SW480 (cell line): Measurements from ENCODE around the gene ARID2.
A peak's percentile ranks its signal among the peaks of the same experiment; 100 is the strongest.

ENCODE experiments used
- DNase-seq: peaks from one replicate; pipeline ENCODE4 v3.0.0-alpha.2; 2016; ENCODE audit warnings: low spot score

Gene ARID2

DNA sequence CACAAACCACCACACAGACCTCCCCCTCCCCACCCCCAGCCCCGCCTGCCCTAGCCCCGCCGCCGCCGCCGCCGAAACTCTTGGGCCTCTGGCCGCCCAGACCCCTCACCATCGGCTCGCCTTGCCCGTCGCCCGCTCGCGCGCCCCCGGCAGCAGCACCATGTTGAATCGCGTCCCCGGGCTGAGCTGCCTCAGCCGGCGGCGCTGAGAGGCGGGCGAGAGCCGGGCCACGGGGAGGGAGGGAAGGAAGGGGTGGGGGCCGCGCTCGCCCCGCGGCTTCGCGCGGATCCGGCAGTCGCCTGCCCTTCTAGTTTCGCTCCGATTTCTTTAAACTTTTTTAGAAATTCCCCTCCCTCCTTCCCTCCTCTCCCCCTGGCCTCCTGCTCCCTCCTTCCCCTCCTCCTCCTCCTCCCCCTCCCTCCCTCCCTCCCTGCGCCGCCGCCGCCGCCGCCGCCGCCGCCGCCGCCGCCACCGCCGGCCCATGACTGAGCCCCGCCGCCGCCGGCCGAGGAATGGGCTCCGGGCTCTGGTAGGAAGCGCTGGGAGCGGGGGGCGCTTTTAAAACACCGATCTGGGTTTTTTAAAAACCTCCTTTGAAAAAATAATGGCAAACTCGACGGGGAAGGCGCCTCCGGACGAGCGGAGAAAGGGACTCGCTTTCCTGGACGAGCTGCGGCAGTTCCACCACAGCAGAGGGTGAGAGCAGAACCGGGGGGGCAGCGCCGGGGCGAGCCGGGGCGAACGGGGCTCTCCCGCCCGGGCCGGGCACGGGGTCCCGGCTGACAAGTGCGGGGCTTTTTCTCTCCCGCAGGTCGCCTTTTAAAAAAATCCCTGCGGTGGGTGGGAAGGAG is at the start of gene ARID2:
Gene ARID2, plus strand, starts transcription at position 474 of the 851 bp plus-strand sequence. Its CDS starts 131 bp downstream, at position 605.
- peak; percentile 72 for DNase-seq

- no peak for DNase-seq
These were observed 49.1 kb upstream of the ARID2 start for GRCh38 chr12:45680362-45680761.

DNA sequence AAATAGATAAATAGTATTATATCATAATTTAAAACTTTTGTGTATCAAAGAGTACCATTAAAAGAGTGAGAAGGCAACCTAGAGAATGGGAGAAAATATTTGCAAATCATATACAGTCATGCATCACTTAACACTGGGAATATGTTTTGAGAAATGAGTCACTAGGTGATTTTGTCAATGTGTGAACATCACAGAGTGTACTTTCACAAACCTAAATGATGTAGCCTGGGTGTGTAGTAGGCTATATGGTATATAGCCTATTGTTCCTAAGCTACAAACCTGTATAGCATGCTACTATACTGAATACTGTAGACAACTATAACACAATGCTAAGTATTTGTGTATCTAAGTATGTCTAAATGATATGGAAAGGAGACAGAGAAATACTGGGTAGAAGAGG is 48.0 kb upstream of the ARID2 start:
- DNase-seq: no peak

DNA sequence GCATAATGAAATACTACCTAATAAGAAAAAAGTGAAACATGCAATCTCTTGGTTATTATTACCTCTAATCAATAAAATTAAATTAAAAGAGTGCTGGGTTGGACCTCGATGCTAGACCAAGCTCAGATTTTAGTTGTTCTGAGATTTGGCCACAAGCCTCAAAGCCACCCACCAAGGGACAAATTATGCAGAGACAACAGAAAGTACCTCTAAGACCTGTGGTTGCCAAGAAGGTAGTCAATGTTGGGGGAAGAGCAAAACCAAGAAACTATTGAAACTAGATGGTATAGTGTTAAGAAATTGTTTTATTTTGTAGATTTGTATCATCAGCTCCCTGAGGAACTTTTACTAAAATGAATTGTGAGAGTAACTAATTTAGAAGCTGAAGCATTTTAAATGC is 43.8 kb upstream of the ARID2 start:
- no peak for DNase-seq

- no peak for DNase-seq
These were observed 42.2 kb upstream of the ARID2 start for GRCh38 chr12:45687081-45688015.

GRCh38 chr12:45688183-45688582 is 41.3 kb upstream of the ARID2 start:
- DNase-seq: no peak

DNA sequence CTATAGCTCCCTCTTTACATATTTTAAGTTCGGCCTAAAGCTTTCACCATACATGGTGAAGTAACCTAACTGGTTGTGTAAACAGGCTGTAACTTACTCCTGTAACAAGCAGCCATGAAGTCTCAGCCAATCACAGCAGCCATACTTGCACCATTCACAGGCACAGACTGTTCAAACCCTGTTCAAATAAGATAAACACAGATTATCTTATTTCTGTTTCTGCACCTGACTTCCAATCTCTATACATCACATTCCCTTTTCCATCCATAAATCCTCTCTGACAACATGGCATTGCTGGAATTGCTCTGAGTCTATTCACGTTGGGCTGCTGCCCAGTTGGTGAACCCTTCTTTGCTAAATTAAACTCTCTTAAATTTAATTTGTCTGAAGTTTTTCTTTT is 34.5 kb upstream of the ARID2 start:
- no peak for DNase-seq

DNA sequence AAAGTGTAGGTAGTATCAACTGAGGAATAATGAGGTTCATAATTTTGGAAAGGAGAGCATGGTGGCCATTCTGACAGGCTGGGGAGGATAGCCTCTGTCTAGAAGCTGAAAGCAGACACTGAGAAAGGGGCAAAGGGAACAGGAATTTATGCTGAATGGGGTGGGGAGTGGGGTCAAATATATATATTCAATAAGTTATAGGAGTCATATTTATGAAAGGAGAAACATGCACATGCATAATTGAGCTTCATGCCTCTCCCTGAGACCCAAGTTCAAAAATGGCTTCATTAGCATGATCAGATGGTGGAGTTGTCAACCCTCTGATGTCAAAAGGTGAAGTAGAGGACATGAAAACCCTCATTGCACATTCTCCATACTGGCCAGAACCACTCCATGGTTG is 33.9 kb upstream of the ARID2 start:
- no peak for DNase-seq

- DNase-seq: no peak
These were observed 33.5 kb upstream of the ARID2 start for GRCh38 chr12:45696049-45696448.

- no peak for DNase-seq
These were observed 32.1 kb upstream of the ARID2 start for GRCh38 chr12:45697371-45697770.

DNA sequence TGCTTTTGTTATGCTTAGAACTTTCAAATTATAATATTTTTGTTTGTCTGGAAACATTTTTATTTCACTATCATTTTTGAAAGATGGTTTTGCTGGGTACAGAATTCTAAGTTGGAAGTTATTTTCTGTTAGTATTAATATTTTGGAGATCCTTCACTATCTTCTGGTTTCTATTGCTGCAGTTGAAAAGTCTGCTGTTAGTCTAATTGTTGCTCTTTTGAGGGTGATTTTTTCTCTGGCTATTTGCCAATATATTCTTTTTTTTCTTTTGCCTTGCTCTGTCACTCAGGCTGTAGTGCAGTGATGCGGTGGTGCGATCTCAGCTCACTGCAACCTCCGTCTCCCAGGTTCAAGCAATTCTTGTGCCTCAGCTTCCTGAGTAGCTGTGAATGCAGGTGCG is 28.2 kb upstream of the ARID2 start:
- DNase-seq: no peak

DNA sequence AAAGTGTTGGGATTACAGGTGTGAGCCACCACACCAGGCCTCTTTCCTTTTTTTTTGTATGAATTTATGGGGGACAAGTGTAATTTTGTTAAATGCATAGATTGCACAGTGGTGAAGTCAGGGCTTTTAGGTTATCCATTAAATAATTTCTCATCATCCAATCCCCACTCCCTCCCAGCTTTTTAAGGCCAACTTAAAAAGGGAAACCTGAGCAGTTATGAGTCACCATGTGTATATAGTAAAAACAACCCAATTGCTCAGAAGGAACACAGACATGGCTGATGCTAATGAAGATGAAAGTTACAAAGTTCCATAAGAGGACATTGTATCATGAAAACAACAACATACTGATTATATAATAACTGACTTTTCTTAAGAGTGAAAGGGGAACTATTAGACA is 25.6 kb upstream of the ARID2 start:
- DNase-seq: no peak

GRCh38 chr12:45704968-45705367 is 24.5 kb upstream of the ARID2 start:
- no peak for DNase-seq

GRCh38 chr12:45705404-45705803 is 24.1 kb upstream of the ARID2 start:
- DNase-seq: no peak

- DNase-seq: no peak
These were observed 22.2 kb upstream of the ARID2 start for GRCh38 chr12:45707241-45707857.

GRCh38 chr12:45708363-45708762 is 21.1 kb upstream of the ARID2 start:
- no peak for DNase-seq

GRCh38 chr12:45708901-45709300 is 20.6 kb upstream of the ARID2 start:
- DNase-seq: no peak

DNA sequence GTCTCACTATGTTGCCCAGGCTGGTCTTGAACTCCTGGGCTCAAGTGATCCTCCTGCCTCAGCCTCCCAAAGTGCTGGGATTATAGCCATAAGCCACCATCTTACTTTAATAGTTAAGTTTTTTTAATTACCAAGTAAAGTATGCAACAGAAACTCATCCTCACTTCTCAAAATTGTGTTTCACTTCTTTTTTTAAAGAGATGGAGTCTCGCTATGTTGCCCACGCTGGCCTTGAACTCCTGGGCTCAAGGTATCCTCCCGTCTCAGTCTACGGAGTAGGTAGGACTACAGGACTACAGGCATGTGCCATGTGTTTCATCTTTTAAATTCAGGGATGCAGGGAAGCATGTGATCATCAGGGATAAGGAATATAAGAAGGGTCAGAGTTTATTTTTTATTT is 17.2 kb upstream of the ARID2 start:
- DNase-seq: no peak

DNA sequence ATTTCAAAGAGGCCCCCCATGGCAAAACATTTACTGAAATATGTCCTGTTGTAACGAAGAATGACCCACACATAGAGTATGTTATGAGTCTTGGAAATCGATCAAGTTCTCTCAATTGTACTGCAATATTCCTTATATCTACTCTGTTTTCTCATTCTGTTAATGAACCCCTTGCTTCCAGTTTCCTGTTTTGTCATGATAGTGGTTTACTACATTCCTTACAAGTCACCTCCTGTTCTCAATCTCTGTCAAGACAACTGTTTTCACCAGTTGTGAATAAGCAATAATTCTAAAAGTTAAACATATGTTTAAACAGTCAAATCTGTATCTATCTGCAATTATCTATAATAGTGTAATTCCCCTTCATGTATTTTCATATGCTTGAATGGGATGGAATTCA is 16.4 kb upstream of the ARID2 start:
- DNase-seq: no peak

DNA sequence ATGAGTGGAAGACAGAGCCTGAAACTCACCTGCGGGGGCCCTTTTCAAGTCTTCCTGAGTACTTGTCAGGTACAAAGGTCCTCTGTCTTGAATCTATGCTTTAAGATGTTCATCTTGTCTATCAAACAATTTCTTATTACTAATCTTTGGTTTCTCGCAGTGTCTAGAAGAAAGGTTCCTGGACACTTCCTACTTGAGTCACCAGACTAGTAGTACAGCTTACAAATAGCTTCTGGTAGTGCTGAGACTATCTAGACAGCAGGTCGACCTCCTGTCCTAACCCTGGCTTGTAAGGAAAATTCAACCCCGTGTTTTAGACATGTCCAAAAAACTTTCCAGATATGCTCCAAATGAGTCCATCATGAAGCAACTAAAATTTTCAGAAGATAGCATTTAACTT is 11.2 kb upstream of the ARID2 start:
- DNase-seq: no peak

- DNase-seq: no peak
These were observed 9.4 kb upstream of the ARID2 start for GRCh38 chr12:45720069-45720468.

DNA sequence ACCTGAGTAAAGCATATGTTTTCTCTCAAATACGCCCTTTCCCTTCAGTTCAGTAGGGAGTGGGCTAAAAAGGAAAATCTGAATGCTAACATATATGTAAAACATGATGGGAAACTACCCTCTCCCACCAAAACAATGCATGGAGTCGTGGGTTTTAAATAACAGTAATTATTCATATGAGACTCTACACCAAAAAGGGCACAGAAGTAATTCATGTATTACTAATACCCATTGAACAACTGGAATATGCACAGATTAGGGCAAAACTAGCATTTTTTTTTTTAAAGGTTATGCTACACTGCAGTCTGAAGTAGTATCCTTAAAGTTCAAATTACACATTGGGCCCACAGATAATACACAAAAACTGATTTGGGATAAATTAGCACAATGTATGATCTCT is 8.1 kb upstream of the ARID2 start:
- no peak for DNase-seq

GRCh38 chr12:45721954-45722353 is 7.6 kb upstream of the ARID2 start:
- DNase-seq: no peak
